ENCODE measurements around the gene KRT15. TPM values are rescaled to one million over a fixed set of nuclear protein-coding genes. Genes with fewer than 3 reads are reported as not detected.

The KRT15 gene
- total RNA-seq, 4 donors from 2014 or later = 0.80 to 17.6 (median 7.4) TPM

DNA sequence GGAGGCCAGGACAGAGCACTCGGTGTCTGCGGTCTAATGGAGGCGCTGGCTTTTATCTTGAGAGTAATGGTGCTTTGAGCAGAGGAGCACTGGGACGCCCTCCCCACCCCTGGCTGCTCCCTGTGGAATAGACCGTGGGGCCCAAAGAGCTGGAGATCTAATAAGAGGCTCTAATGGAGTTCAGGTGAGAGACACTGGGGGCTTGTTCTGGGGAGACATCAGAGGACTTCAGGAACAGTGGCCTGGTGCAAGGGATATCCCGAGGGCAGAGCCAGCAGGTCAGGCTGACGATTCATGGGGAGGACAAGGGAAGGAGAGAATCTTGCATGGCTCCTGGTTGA, 18.9 kb upstream of the KRT15 start:
- no peak overlapping the region for H3K27ac ChIP-seq
- H3K4me3 ChIP-seq = no peak overlapping the region
- H3K36me3 ChIP-seq = no peaks in the 10 kb centered on the region
- in situ Hi-C loops (cut with MboI; ENCODE audit: low pct_ligation_motif_present in 1 of 4, low pct_unique_long_range_greater_than_20kb in 1 of 4, low sequenced_read_pairs in 3 of 4) (loop anchor here in 1 of 4 donors (25.0 kb wide), 1 partner anchor 625 kb away; no protein-coding TSS in a partner anchor), intact Hi-C loops (cut with DNase I; ENCODE audit: low total_unique reads) (no loop called here)
- H3K27me3 ChIP-seq = no peaks in the 10 kb centered on the region
- TF ChIP-seq POLR2A (IDR thresholded peaks at IDR 0.05) = no peak
- TF ChIP-seq POLR2AphosphoS5 (IDR thresholded peaks at IDR 0.05) = no peak
- TF ChIP-seq CTCF (IDR thresholded peaks at IDR 0.05) = no peak
- TF ChIP-seq EP300 (IDR thresholded peaks at IDR 0.05; ENCODE audit: low read depth) = no peak
- no peak for DNase-seq
- H3K4me1 ChIP-seq = peaks cover 0 to 12% (median 3%) of the 10 kb centered on the region in 4 donors
- WGBS, 2 donors (ENCODE audit: low coverage in 1 of 2) = 92% methylated on average over 7 of the region's 7 CpGs; no CpG with 5 or more reads in 1 of the 2 donors
- no peaks in the 10 kb centered on the region for H3K9me3 ChIP-seq

GRCh38 chr17:41536741-41537613, 18.3 kb upstream of the KRT15 start:
- Histone ChIP-seq H3K9me3 (no peaks in the 10 kb centered on the region), H3K36me3 (no peaks in the 10 kb centered on the region), H3K27ac (no peak overlapping the region), H3K27me3 (no peaks in the 10 kb centered on the region), H3K4me3 (no peak overlapping the region), H3K4me1 (peaks cover 0 to 6% (median 2%) of the 10 kb centered on the region in 4 donors)
- DNase-seq = no peak
- no peak for TF ChIP-seq EP300 (IDR thresholded peaks at IDR 0.05; ENCODE audit: low read depth)
- TF ChIP-seq POLR2A (IDR thresholded peaks at IDR 0.05) = no peak
- TF ChIP-seq CTCF (IDR thresholded peaks at IDR 0.05) = no peak
- no peak for TF ChIP-seq POLR2AphosphoS5 (IDR thresholded peaks at IDR 0.05)
- in situ Hi-C loops (cut with MboI; ENCODE audit: low pct_ligation_motif_present in 1 of 4, low pct_unique_long_range_greater_than_20kb in 1 of 4, low sequenced_read_pairs in 3 of 4) = loop anchor here in 1 of 4 donors (25.0 kb wide), 1 partner anchor 625 kb away; no protein-coding TSS in a partner anchor
- 96 to 100% methylated on average over 1 to 7 of the region's 7 CpGs for WGBS, 2 donors (ENCODE audit: low coverage in 1 of 2)
- intact Hi-C loops (cut with DNase I; ENCODE audit: low total_unique reads) = no loop called here

- Histone ChIP-seq H3K27ac (no peak overlapping the region), H3K27me3 (no peaks in the 10 kb centered on the region), H3K36me3 (no peaks in the 10 kb centered on the region), H3K4me3 (no peak overlapping the region), H3K4me1 (peaks cover 0 to under 1% (median 0%) of the 10 kb centered on the region in 4 donors), H3K9me3 (no peaks in the 10 kb centered on the region)
- no peak for TF ChIP-seq POLR2A (IDR thresholded peaks at IDR 0.05)
- TF ChIP-seq EP300 (IDR thresholded peaks at IDR 0.05; ENCODE audit: low read depth) = no peak
- no peak for TF ChIP-seq POLR2AphosphoS5 (IDR thresholded peaks at IDR 0.05)
- TF ChIP-seq CTCF (IDR thresholded peaks at IDR 0.05) = no peak
- peak; percentile 62 for DNase-seq
- intact Hi-C loops (cut with DNase I; ENCODE audit: low total_unique reads) = no loop called here
- in situ Hi-C loops (cut with MboI; ENCODE audit: low pct_ligation_motif_present in 1 of 4, low pct_unique_long_range_greater_than_20kb in 1 of 4, low sequenced_read_pairs in 3 of 4) = loop anchor here in 1 of 4 donors (25.0 kb wide), 1 partner anchor 624 kb away; no protein-coding TSS in a partner anchor
- 68% methylated on average over 14 of the region's 15 CpGs; no CpG with 5 or more reads in 1 of the 2 donors for WGBS, 2 donors (ENCODE audit: low coverage in 1 of 2)
These were observed 17.2 kb upstream of the KRT15 start for GRCh38 chr17:41535764-41536481.
